Activated naive CD4-positive, alpha-beta T cell treated with anti-CD3 and anti-CD28 coated beads, Interleukin-2, amount 50 U/mL, for 24 hours (primary cell): ENCODE results near the gene RALGAPA1.

Source experiments
- H3K27ac Mint-ChIP-seq: one replicate; pipeline ENCODE4 v1.8.0; 2021; ENCODE audit warnings: mild to moderate bottlenecking, mixed read lengths
- H3K27me3 Mint-ChIP-seq: one replicate; pipeline ENCODE4 v1.8.0; 2021; ENCODE audit warnings: mixed read lengths
- H3K36me3 Mint-ChIP-seq: one replicate; pipeline ENCODE4 v1.8.0; 2021; ENCODE audit warnings: mixed read lengths
- H3K4me1 Mint-ChIP-seq: one replicate; pipeline ENCODE4 v1.8.0; 2021; ENCODE audit warnings: mixed read lengths
- H3K4me3 Mint-ChIP-seq: one replicate; pipeline ENCODE4 v1.8.0; 2021; ENCODE audit warnings: mild to moderate bottlenecking, mixed read lengths
- H3K9me3 Mint-ChIP-seq: one replicate; pipeline ENCODE4 v1.8.0; 2021; ENCODE audit warnings: mixed read lengths

Gene RALGAPA1

DNA sequence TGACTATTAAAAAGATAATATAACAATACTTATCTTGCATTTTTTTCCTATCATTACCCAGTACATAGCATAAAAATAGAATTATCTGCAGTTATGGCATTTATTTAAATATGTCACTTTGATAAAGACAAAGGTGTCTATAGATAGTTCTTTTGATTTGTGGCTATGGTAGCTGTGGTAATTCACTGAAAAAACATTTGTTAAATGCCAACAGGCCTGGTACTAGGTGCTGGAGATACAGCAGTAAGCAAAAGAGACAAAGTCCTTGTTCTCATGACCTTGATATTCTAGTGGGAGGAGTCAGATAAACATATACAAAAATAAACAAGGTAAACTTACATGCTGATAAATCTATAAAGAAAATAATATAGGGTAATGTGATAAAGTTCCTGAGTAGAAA is 230.5 kb downstream of the RALGAPA1 start:
- Mint-ChIP-seq H3K36me3 (peaks cover 18% of the 10 kb centered on the region), H3K9me3 (no peaks in the 10 kb centered on the region), H3K27ac (no peak overlapping the region), H3K27me3 (no peaks in the 10 kb centered on the region), H3K4me3 (no peak overlapping the region), H3K4me1 (peaks cover 3% of the 10 kb centered on the region)

DNA sequence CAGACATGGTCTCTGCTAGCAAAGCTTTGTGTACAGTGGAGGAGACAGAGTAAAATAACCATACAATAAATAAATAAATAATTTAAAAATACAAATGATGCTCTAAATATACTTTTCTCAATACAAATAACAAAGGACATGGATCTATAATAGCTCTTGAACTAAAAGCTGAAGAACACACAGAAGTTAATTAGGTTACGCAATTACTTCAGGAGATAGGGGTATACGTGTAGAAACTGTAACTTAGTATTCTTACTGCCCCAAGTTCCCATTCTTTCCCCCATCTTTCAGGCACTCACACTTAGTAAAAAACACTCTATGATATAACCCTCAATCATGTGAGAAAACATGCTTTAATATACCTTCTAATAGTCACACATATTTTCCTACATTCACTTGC is 231.0 kb downstream of the RALGAPA1 start:
- H3K9me3 Mint-ChIP-seq: no peaks in the 10 kb centered on the region
- no peaks in the 10 kb centered on the region for H3K27me3 Mint-ChIP-seq
- H3K36me3 Mint-ChIP-seq: peaks cover 13% of the 10 kb centered on the region
- no peak overlapping the region for H3K27ac Mint-ChIP-seq
- H3K4me3 Mint-ChIP-seq: no peak overlapping the region
- peaks cover 3% of the 10 kb centered on the region for H3K4me1 Mint-ChIP-seq

DNA sequence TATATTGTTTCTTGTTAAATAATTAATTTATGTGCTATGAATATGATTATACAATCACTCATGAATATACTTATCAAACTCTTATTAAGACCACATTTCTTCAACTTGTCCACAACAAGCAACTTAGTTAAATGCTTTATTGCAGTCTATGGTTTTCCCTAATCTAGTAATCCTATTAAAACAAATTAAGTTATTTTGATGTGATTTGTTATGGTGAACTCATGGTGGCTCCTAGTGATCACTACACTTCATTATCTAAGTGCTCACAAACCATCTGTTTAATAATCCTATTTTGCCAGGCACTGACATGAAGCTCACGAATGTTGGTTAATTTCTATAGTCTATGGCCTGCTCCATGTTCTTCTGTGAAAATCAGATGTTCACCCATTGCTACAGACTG is 232.2 kb downstream of the RALGAPA1 start:
- Mint-ChIP-seq H3K4me1 (peaks cover 3% of the 10 kb centered on the region), H3K9me3 (no peaks in the 10 kb centered on the region), H3K27me3 (no peaks in the 10 kb centered on the region), H3K36me3 (peaks cover 11% of the 10 kb centered on the region), H3K4me3 (no peak overlapping the region), H3K27ac (no peak overlapping the region)

DNA sequence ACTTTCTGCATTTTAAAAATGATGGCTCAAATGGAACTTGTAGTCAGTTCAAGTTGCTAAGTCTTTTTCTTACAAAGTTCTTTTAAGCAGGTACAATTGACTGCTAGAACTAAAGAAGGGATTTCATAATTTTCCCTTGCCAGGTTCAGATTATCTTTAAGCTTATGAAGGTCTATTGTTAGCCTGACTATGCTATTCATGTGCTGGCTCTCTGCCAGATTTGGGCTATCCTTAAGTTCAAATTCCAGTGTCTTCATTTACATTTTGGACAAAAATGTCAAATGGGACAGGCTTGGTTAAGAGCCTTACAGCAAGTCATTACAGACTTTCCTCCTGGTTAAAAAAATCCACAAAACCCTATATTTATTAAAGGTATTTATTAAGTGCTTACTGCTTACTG is 232.8 kb downstream of the RALGAPA1 start:
- Mint-ChIP-seq H3K27ac (no peak overlapping the region), H3K9me3 (no peaks in the 10 kb centered on the region)

DNA sequence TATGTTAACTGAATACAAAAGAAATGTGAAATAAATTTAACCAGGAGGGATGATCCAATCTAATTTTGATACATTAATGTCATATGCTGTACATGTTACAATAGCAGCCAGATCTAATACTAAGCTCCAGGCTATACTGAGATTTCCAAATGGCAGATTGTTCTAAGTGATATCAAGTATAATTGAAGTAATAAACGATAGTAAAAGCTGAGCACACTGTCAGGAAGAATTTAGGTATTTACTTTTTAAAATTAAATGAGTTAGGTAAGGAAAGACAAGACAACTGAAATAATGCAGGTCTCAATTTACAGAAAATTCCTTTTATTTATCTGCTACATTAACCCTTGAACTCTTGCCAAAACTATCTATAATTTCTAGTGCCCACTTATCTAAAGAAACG is 235.2 kb downstream of the RALGAPA1 start:
- Mint-ChIP-seq H3K4me3 (no peak overlapping the region), H3K36me3 (peaks cover 11% of the 10 kb centered on the region), H3K27me3 (no peaks in the 10 kb centered on the region), H3K4me1 (no peaks in the 10 kb centered on the region), H3K27ac (no peak overlapping the region), H3K9me3 (no peaks in the 10 kb centered on the region)

More for the DNA sequence above, 232.8 kb downstream of the RALGAPA1 start:
- Mint-ChIP-seq H3K4me3 (no peak overlapping the region), H3K36me3 (peaks cover 11% of the 10 kb centered on the region), H3K27me3 (no peaks in the 10 kb centered on the region), H3K4me1 (peaks cover 3% of the 10 kb centered on the region)

DNA sequence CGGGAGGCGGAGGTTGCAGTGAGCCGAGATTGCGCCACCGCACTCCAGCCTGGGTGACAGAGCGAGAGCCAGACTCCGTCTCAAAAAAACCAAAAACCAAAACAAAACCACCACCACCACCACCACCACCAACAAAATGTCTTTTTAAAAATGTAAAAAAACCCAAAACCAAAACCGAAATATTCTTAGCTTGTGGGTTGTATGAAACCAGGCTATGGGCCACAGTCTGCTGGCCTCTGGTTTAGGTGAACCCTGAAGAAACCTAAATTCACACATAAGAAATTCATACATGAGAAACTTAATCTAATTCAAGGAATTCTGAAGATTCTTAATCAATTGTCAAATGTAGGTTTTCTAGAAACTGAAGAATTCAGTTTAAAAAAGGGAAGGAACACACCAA is 237.5 kb downstream of the RALGAPA1 start:
- peaks cover 16% of the 10 kb centered on the region for H3K36me3 Mint-ChIP-seq
- H3K27me3 Mint-ChIP-seq: no peaks in the 10 kb centered on the region
- H3K4me3 Mint-ChIP-seq: no peak overlapping the region

DNA sequence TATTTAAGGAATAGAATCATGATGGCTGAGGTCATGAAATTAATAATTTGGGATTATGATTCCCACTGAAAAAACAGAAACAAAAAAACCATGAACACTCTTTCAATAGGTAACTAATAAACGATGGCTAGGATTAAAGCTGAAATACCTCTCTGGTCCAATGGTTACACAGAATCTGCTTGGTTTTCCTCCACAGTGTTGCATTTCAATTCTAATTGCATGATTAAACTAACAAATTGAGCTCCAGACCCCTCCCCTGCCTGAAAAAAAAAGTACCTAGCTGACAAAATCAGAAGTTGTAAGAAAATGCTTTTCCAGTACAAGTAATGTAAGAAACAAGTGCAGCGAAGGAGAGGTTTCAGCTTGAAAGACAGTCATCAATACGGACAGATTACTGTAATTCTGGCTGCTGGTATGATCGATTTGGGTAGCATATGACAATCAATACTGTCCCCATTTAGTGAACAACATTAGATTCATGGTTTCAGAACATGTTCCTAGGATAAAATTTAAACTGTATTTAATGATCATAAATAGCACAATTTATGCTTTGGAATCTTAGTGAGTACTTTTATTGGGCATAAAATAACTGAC is 243.1 kb downstream of the RALGAPA1 start:
- no peaks in the 10 kb centered on the region for H3K4me1 Mint-ChIP-seq
- H3K27me3 Mint-ChIP-seq: no peaks in the 10 kb centered on the region
- no peaks in the 10 kb centered on the region for H3K9me3 Mint-ChIP-seq
- no peak overlapping the region for H3K27ac Mint-ChIP-seq
- no peak overlapping the region for H3K4me3 Mint-ChIP-seq
- H3K36me3 Mint-ChIP-seq: peaks cover 16% of the 10 kb centered on the region

More for the DNA sequence above, 237.5 kb downstream of the RALGAPA1 start:
- H3K4me1 Mint-ChIP-seq: no peaks in the 10 kb centered on the region
- no peaks in the 10 kb centered on the region for H3K9me3 Mint-ChIP-seq
- H3K27ac Mint-ChIP-seq: no peak overlapping the region

DNA sequence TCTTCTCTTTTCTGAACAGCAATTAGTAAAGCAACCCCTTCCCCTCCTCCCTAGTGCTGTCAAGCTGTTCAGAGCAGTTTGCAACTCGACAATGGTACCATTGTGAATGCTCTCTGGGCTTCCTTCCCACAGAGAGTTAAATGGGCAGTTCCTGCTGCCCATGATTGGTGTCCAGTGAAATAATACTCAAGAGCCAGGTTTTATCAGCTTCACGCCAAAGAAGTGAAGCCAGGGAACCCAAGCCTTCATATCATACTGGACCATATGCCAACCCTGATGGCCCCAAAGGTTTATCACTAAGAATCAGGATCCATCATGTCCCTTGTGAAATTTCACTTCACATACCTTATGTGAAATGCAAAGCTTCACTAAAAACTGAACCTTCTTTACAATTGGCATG is 250.4 kb downstream of the RALGAPA1 start:
- Mint-ChIP-seq H3K4me3 (no peak overlapping the region), H3K27me3 (no peaks in the 10 kb centered on the region), H3K36me3 (peaks cover 15% of the 10 kb centered on the region)

DNA sequence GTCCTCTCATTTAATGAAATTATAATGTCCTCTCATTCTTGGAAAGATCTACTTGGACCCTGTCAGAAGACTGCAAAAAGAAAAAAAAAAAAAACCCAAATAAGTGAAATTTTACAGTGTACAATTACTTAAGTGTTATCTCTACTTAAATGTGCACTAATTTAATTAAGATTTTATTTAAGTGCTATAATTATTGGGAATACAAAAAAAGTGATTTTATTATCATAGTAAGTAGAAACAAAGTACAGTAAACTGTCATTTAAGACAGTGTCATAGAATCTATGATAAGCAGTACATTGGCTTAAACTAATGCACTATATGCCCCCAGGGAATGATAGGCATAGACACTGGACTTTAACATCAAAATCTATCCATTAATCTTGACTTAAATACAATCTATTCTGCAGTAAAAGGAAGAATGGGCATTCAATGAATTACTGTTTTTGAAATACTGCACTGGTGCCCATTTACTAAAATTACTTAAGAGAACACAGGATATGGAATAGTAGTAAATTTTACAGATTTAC is 251.8 kb downstream of the RALGAPA1 start:
- H3K4me3 Mint-ChIP-seq: no peak overlapping the region
- H3K27me3 Mint-ChIP-seq: no peaks in the 10 kb centered on the region
- no peaks in the 10 kb centered on the region for H3K9me3 Mint-ChIP-seq
- no peak overlapping the region for H3K27ac Mint-ChIP-seq
- H3K4me1 Mint-ChIP-seq: no peaks in the 10 kb centered on the region
- H3K36me3 Mint-ChIP-seq: peaks cover 12% of the 10 kb centered on the region

More for the DNA sequence above, 250.4 kb downstream of the RALGAPA1 start:
- H3K9me3 Mint-ChIP-seq: no peaks in the 10 kb centered on the region
- no peaks in the 10 kb centered on the region for H3K4me1 Mint-ChIP-seq
- no peak overlapping the region for H3K27ac Mint-ChIP-seq

DNA sequence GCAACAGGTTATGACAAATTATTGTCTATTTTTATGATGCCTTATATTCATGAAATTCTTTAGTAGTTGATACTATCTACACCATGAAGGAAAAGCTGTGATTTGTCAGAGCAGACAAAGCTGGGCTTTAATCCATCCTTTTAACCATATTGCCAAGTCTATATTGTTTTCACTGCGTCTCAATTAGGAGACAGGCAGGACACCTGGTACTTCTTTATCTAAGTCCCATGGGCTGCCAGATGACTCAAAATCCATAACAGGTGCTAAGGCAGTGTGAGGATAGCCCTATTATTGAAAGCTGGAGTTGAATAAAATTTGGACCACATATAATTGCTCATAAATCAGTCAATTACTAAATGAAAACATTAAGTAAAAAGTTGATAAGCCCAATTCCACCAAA is 252.5 kb downstream of the RALGAPA1 start:
- H3K4me1 Mint-ChIP-seq: no peaks in the 10 kb centered on the region
- no peak overlapping the region for H3K27ac Mint-ChIP-seq
- H3K9me3 Mint-ChIP-seq: no peaks in the 10 kb centered on the region
- H3K36me3 Mint-ChIP-seq: peaks cover 10% of the 10 kb centered on the region
- H3K27me3 Mint-ChIP-seq: no peaks in the 10 kb centered on the region
- no peak overlapping the region for H3K4me3 Mint-ChIP-seq

DNA sequence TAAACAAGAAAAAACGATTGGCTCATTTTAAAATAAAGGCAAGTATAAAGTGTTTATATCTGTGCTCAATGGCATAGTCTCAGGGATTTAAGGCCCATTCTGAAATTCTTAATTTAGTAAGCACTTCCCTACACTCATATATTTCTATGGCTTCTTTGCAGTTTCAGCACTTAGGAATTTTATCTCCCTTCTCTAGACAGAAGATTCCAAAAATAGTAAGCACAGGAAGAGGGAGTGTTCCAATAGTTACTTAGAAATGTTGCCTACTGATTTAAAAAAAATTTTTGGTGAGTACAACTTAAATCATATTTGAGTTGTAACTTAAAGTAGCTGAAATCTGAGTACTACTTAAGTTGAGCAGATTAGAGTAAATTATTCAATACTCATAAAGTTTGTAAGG is 255.3 kb downstream of the RALGAPA1 start:
- Mint-ChIP-seq H3K4me3 (no peak overlapping the region), H3K27ac (no peak overlapping the region), H3K36me3 (peaks cover 2% of the 10 kb centered on the region), H3K4me1 (no peaks in the 10 kb centered on the region), H3K9me3 (no peaks in the 10 kb centered on the region), H3K27me3 (no peaks in the 10 kb centered on the region)

DNA sequence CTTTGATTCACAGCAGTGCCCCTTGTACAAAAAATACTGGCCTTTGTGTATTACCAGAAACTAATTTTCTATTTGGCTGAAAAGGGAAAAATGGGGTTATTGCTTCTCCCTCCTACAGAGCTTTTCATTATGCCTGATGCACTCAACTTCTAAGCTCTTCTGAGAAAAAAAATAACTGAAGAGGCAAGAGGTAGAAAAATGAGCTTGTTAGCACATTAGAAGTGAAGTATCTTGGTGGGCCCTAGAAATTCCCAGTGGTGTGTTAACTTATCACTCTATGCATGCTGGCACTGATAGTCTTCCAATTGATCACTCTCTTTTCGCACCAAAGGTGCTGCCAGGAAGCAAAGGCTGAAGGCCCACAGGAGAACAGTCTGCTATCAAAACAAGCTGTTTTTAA is 258.0 kb downstream of the RALGAPA1 start:
- no peak overlapping the region for H3K4me3 Mint-ChIP-seq
- H3K4me1 Mint-ChIP-seq: no peaks in the 10 kb centered on the region
- H3K27me3 Mint-ChIP-seq: no peaks in the 10 kb centered on the region
- H3K9me3 Mint-ChIP-seq: no peaks in the 10 kb centered on the region
- peaks cover 6% of the 10 kb centered on the region for H3K36me3 Mint-ChIP-seq
- H3K27ac Mint-ChIP-seq: no peak overlapping the region

DNA sequence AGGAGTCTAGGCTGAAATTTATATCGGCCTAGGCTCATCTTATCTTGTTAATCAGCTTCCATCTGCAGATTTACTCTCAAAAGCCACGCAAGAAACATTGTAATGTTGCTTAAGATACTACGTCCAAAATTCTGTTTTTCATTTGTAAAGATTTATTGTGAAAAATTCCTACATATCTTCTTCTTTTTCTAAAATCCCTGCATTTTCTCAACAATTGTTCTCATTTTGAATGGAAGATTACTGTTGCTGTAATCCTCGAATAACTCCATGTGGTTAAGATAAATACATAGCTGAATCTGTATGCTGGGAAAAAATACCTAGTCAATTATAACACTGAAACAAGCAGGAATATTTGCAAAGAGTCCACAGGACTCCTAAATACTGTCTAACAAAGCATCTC is 259.5 kb downstream of the RALGAPA1 start:
- Mint-ChIP-seq H3K4me3 (no peak overlapping the region), H3K36me3 (peaks cover 6% of the 10 kb centered on the region)

DNA sequence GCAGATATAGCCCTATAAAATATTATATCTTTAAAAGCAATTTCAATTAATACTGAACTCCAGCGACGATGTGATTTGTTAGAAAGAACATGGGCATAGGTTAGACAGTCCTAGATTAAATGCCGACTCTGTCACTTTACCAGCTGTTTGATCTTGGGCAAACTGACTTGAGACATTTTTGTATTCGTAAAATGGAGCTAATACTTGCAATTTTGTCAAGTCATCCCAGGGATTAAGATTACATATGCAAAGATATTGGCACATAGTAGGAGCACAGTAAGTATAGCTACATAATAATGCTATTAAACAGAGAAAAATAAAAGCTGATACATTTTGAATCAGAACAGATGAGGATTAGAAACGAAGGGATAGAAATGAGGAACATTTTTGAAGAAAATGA is 266.1 kb downstream of the RALGAPA1 start:
- H3K4me1 Mint-ChIP-seq: no peaks in the 10 kb centered on the region
- H3K4me3 Mint-ChIP-seq: no peak overlapping the region
- no peaks in the 10 kb centered on the region for H3K27me3 Mint-ChIP-seq
- peaks cover 23% of the 10 kb centered on the region for H3K36me3 Mint-ChIP-seq
- H3K27ac Mint-ChIP-seq: no peak overlapping the region
- no peaks in the 10 kb centered on the region for H3K9me3 Mint-ChIP-seq

More for the DNA sequence above, 259.5 kb downstream of the RALGAPA1 start:
- Mint-ChIP-seq H3K27me3 (no peaks in the 10 kb centered on the region), H3K4me1 (no peaks in the 10 kb centered on the region), H3K27ac (no peak overlapping the region), H3K9me3 (no peaks in the 10 kb centered on the region)

DNA sequence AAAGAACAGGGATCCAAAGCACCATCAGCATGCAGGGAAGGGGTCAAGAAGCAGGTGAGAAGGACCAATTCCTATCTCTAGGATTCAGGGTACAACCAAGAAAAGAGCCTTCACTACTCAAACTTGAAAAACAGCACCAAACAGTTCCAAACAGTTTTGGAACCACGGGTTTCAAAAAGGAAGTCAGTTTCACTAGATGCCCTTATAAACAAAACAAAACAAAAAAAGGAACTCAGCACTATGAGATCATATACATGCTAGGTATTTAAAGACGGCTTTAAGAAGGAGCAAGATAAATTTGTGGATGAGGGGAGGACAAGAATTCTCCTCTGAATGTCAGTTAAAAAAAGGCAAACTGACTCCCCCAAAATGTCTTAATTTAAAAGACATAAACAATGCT is 269.1 kb downstream of the RALGAPA1 start:
- H3K27ac Mint-ChIP-seq: no peak overlapping the region
- H3K4me3 Mint-ChIP-seq: no peak overlapping the region
- H3K9me3 Mint-ChIP-seq: no peaks in the 10 kb centered on the region
- peaks cover 25% of the 10 kb centered on the region for H3K36me3 Mint-ChIP-seq
- H3K27me3 Mint-ChIP-seq: peaks cover 10% of the 10 kb centered on the region
- peaks cover 4% of the 10 kb centered on the region for H3K4me1 Mint-ChIP-seq

DNA sequence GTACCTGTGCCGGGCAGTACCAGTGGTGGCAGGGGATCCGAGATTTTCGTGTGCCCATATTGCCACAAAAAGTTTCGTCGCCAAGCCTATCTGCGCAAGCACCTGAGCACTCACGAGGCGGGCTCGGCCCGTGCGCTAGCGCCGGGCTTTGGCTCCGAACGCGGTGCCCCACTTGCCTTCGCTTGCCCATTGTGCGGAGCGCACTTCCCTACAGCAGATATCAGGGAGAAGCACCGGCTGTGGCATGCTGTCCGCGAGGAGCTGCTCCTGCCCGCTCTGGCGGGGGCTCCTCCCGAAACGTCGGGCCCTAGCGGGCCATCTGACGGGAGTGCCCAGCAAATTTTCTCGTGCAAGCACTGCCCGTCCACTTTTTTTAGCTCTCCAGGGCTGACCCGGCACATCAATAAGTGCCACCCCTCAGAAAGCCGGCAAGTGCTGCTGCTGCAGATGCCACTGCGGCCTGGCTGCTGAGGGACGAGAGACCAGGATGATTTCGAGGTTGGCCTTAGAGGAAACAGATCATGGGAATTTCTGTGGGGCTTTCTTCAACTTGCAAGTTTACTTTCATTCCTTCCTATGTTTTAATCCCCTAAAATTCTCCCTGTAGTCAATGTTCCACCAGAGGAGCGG is 273.5 kb downstream of the RALGAPA1 start:
- Mint-ChIP-seq H3K9me3 (no peaks in the 10 kb centered on the region), H3K4me3 (peak overlapping the region; percentile 77), H3K36me3 (peaks cover 17% of the 10 kb centered on the region), H3K4me1 (peaks cover 10% of the 10 kb centered on the region), H3K27me3 (peaks cover 28% of the 10 kb centered on the region), H3K27ac (no peak overlapping the region)
